Astrocyte of the cerebellum (primary cell): ENCODE results near the gene IQSEC3.

Experiments used
- DNase-seq: peaks from one replicate; pipeline ENCODE4 v3.0.0-alpha.2; 2011; ENCODE audit warnings: low read depth
- H3K4me3 ChIP-seq: 2 replicates; pipeline ENCODE4 v1.5.1; 2011; ENCODE audit warnings: mild to moderate bottlenecking, low read depth, low read length, moderate library complexity
- in situ Hi-C: cut with HindIII; loops from 2 replicates; pipeline ENCODE4 v1.10.0; 2017; ENCODE audit warnings: low sequenced_read_pairs
- TF ChIP-seq, protein P1 (sequence below): IDR thresholded peaks from 2 replicates; pipeline ENCODE4 v1.5.1; 2012; ENCODE audit warnings: low read length, low read depth, moderate library complexity, mild to moderate bottlenecking; ENCODE audit errors: missing control alignments

The IQSEC3 gene

DNA sequence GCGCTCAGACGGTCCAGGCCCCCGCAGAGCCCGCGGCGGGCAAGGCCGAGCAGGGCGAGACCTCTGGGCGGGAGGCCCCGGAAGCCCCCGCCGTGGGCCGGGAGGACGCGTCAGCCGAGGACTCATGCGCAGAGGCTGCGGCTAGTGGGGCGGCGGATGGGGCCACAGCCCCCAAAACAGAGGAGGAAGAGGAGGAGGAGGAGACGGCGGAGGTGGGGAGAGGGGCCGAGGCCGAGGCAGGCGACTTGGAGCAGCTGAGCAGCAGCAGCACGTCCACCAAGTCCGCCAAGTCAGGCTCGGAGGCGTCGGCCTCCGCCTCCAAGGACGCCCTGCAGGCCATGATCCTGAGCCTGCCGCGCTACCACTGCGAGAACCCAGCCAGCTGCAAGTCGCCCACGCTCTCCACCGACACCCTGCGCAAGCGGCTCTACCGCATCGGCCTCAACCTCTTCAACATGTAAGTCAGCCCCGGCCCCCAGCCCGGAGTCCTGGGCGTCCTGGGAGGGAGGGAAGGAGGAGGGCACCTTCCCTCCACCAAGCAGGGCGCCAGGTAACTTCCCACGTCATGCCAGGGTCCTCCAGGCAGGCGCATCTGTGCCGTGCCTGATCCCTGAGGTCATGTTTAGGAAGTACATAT lies 72.4 kb downstream of the IQSEC3 start:
- TF ChIP-seq, protein P1, sequence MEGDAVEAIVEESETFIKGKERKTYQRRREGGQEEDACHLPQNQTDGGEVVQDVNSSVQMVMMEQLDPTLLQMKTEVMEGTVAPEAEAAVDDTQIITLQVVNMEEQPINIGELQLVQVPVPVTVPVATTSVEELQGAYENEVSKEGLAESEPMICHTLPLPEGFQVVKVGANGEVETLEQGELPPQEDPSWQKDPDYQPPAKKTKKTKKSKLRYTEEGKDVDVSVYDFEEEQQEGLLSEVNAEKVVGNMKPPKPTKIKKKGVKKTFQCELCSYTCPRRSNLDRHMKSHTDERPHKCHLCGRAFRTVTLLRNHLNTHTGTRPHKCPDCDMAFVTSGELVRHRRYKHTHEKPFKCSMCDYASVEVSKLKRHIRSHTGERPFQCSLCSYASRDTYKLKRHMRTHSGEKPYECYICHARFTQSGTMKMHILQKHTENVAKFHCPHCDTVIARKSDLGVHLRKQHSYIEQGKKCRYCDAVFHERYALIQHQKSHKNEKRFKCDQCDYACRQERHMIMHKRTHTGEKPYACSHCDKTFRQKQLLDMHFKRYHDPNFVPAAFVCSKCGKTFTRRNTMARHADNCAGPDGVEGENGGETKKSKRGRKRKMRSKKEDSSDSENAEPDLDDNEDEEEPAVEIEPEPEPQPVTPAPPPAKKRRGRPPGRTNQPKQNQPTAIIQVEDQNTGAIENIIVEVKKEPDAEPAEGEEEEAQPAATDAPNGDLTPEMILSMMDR, result no peak
- DNase-seq, result no peak
- in situ Hi-C loops, result no loop called here

DNA sequence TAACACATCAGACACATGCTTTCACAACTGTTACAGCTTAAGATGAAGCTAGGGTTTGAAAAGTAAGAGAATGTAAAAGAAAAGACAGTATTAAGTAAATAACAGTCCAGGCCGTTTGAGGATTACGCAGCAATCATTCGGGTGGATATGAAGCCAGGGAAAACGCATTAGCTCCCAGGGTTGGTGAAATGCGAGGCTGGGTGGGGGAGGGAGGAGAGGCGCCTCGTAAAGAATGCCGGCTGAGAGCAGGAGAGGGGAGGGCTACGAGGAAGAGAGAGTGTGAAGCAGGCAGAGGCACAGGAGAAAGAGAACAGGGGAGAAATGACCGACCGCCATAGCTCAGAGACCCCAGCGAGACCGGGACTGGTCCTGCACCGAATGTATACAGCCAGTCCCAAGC lies 73.0 kb downstream of the IQSEC3 start:
- in situ Hi-C loops, result no loop called here
- TF ChIP-seq, protein P1, result no peak
- no peak overlapping the region for H3K4me3 ChIP-seq
- DNase-seq, result no peak

More for the DNA sequence above, 72.4 kb downstream of the IQSEC3 start:
- no peak overlapping the region for H3K4me3 ChIP-seq

DNA sequence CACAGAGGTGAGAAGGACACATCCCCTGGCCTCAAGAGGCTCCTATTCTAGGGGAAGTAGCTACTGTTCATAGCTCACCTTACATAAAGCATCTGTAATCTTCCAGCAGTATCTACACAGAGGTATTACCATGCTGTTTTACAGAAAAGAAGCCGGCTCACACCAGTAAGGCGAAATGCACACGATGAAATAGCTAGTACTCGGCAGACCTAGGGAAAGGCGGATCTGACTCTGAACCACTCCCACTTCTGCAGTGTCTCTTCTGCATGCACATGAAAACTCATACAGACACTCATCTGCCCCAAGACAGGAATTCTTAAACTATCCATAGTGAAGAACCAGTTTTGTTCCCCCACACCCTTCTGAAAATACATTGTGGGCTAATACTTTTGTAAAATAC lies 73.6 kb downstream of the IQSEC3 start:
- no peak for DNase-seq
- in situ Hi-C loops, result no loop called here
- TF ChIP-seq, protein P1, result no peak
- H3K4me3 ChIP-seq, result no peak overlapping the region

DNA sequence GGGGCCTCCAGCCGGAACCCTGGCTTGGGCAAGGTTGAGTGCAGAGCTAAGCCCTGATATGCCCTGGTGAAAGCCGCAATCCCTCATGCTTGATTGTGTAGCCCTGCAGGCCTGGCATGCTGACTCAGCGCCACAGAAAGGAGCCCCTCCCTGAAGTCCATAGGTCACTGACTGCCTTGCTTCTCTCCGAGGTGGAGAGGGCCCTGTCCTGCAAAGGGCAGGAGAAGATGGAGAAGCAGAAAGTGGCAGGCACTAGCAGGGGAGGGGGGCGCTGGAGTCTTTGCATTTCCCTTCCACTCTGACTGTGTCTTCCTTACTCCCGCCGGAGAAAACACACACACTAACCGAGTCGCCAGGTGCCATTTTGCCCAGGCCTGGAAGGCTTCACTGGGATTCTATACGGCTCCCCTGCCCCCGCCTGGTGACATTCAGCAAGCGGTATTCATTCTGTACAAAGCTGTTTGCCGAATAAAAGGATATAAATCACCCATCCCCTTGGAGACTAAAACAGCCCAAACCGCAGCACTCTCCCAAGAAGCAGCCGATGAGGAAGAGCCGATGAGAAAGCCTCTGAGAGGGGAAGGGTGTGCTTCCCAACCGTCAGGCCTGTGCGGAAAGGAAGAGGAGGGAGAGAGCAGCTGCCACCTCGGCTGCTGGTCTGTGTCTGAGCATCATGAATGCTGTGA lies 77.5 kb downstream of the IQSEC3 start:
- in situ Hi-C loops, result no loop called here

DNA sequence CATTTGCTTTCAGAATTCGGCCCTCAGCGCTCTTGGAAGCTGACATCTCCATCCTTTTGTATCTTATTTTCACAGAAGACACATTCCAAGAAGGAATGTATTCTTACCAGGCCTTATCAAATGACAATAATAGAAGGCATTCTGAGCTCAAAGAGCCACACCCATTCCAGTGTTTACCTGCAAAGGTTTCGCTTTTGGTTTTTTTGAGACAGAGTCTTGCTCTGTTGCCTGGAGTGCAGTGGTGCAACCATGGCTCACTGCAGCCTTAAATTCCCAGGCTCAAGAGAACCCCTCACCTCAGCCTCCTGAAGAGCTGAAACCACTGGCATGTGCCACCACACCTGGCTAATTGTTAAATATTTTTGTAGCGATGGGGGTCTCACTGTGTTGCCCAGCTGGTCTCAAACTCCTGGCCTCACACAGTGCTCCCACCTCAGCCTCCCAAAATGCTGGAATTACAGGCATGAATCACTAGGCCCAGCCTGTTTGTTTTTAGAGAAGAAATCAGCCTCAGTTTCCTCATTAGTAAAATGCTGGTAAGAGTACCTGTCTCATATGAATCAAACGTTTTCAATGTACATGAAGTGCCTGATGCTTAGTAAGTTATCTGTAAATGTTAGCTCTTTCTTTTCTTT lies 78.2 kb downstream of the IQSEC3 start:
- in situ Hi-C loops, result no loop called here
- TF ChIP-seq, protein P1, result no peak
- no peak for DNase-seq

More for the DNA sequence above, 77.5 kb downstream of the IQSEC3 start:
- no peak for DNase-seq
- no peak overlapping the region for H3K4me3 ChIP-seq
- TF ChIP-seq, protein P1, result no peak

DNA sequence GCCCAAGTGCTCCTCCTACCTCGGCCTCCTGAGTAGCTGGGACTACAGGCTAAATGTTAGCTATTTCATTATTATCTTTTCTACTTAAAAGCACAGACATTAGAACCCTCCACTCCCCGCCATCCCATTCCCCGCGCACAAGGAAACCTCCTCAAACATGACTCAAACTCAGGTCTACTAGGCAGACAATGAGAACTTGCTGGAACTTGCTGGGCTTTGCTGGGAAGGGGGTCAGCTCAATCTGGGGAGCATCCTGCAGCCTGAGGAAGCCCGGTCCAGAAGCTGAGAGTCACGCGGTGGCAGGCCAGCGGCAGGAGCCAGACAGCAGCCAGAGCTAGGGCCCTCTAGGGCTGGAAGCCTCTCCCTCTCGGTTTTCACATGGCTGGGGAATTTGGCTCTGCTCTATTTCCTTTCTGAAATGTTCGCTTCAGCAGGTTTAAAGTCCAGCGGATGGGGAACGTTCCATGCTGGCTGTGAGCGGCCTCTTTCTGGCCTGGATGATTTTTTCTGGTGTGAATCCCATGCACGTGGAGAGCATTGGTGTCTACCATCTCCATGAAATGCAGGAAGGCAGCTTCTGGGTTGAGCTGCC lies 78.9 kb downstream of the IQSEC3 start:
- DNase-seq, result no peak
- H3K4me3 ChIP-seq, result no peak overlapping the region
- TF ChIP-seq, protein P1, result no peak
- in situ Hi-C loops, result no loop called here

More for the DNA sequence above, 78.2 kb downstream of the IQSEC3 start:
- H3K4me3 ChIP-seq, result no peak overlapping the region
